Activated CD4-positive, alpha-beta T cell treated with anti-CD3 and anti-CD28 coated beads, Interleukin-2, amount 10 ng/mL, durations not matched to agents 7 days and 5 days (primary cell): Measurements from ENCODE around the gene EYS. TPM values are rescaled to one million over a fixed set of nuclear protein-coding genes. Genes with fewer than 3 reads are reported as not detected.

Source experiments
- CTCF ChIA-PET: fragments of 350-600 bp; sonication (Branson Sonifier 250); formaldehyde crosslinking; loops from one replicate; lab custom pipeline; 2021; ENCODE audit warnings: antibody characterized with exemption; lab: Charles Lee
- POLR2A ChIA-PET: fragments of 350-600 bp; sonication (Branson Sonifier 250); formaldehyde crosslinking; loops from one replicate; lab custom pipeline; 2021; ENCODE audit warnings: antibody characterized with exemption; lab: Charles Lee
- DNase-seq: peaks from one replicate; pipeline ENCODE4 v3.0.0-alpha.2; 2020
- H3K27ac Mint-ChIP-seq: one replicate; pipeline ENCODE4 v1.8.0; 2021; ENCODE audit warnings: mild to moderate bottlenecking, moderate library complexity, mixed read lengths
- H3K27me3 Mint-ChIP-seq: one replicate; pipeline ENCODE4 v1.8.0; 2021; ENCODE audit warnings: mixed read lengths
- H3K36me3 Mint-ChIP-seq: one replicate; pipeline ENCODE4 v1.8.0; 2021; ENCODE audit warnings: low read depth, mixed read lengths
- H3K4me1 Mint-ChIP-seq: one replicate; pipeline ENCODE4 v1.8.0; 2021; ENCODE audit warnings: mixed read lengths
- H3K4me3 Mint-ChIP-seq: one replicate; pipeline ENCODE4 v1.8.0; 2021; ENCODE audit warnings: mild to moderate bottlenecking, moderate library complexity, mixed read lengths
- H3K9me3 Mint-ChIP-seq: one replicate; pipeline ENCODE4 v1.8.0; 2021; ENCODE audit warnings: mixed read lengths
- total RNA-seq, 2 experiments: library from RNA; stranded (reverse); gene quantifications; one replicate each; pipeline ENCODE4 v1.2.3, GENCODE V29; 2021

EYS gene
- total RNA-seq, 2 experiments from 2014 or later = not detected

DNA sequence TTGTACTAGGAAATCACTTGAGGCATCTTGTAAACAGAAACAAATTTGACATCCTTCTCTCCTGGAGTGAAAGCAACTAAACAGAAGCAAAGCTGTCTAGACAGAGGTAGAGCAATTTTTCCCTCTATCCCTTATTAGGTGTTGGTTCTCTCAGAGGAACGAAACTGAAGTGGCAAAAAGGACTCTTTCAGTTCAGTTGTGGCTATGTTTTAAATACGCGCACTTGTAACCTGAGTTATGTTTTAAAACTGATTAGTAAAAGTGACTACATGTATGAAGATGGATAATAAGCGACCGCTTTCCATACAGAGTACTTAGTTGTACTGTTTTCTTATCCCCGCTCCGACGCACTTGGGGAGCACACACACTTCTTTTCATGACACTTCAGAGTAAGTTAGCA, 1520.4 kb downstream of the EYS start:
- no peak overlapping the region for H3K27ac Mint-ChIP-seq
- CTCF ChIA-PET = no interaction called here
- no peak overlapping the region for H3K4me3 Mint-ChIP-seq
- no peaks in the 10 kb centered on the region for H3K4me1 Mint-ChIP-seq
- no peak for DNase-seq
- no peaks in the 10 kb centered on the region for H3K36me3 Mint-ChIP-seq
- H3K27me3 Mint-ChIP-seq = no peaks in the 10 kb centered on the region
- POLR2A ChIA-PET = no interaction called here
- no peaks in the 10 kb centered on the region for H3K9me3 Mint-ChIP-seq

DNA sequence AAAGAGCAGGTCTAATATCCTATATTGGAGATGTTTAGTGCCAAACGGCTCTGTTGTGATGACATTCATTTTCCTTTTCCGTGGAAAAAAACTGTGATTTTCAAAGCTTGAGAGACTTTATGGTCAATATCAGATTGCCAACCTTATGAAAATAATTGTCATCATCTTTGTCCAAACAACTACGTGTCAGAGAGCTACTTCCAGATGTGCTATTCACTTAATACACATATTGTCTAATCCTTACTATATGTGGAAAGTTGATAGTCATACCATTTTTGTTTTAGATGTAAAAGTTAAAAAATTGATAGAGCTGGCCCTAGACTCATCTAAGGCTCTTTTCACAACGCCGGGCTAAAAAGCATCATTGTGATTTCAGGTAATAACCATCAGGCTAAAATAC, 1521.4 kb downstream of the EYS start:
- no peaks in the 10 kb centered on the region for H3K36me3 Mint-ChIP-seq
- no peaks in the 10 kb centered on the region for H3K4me1 Mint-ChIP-seq
- H3K9me3 Mint-ChIP-seq = no peaks in the 10 kb centered on the region
- ChIA-PET CTCF (no interaction called here), POLR2A (no interaction called here)
- no peak for DNase-seq
- H3K27me3 Mint-ChIP-seq = no peaks in the 10 kb centered on the region
- H3K4me3 Mint-ChIP-seq = no peak overlapping the region
- H3K27ac Mint-ChIP-seq = no peak overlapping the region

DNA sequence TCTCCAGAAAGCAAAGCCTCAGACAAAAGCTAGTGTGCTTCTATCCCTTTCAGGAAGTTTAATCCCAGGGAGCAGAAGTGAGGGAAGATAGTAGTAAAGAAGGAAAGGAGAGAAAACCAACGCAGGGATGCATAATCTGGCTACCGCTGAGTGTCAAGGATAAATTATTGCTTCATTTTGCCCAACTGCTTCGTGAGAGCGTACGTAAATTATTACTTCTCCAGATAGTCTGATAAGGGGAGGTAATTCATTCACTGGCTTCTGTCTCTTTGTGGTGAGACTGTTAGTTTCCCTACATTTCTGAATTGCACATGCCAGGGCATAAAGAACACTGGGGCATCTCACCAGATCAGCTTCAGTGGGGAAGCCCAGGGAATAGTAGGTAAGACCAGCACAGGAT, 1531.7 kb downstream of the EYS start:
- Mint-ChIP-seq H3K4me1 (no peaks in the 10 kb centered on the region), H3K9me3 (no peaks in the 10 kb centered on the region), H3K27ac (no peak overlapping the region), H3K27me3 (no peaks in the 10 kb centered on the region), H3K4me3 (no peak overlapping the region), H3K36me3 (no peaks in the 10 kb centered on the region)
- ChIA-PET POLR2A (no interaction called here), CTCF (no interaction called here)
- DNase-seq = no peak

DNA sequence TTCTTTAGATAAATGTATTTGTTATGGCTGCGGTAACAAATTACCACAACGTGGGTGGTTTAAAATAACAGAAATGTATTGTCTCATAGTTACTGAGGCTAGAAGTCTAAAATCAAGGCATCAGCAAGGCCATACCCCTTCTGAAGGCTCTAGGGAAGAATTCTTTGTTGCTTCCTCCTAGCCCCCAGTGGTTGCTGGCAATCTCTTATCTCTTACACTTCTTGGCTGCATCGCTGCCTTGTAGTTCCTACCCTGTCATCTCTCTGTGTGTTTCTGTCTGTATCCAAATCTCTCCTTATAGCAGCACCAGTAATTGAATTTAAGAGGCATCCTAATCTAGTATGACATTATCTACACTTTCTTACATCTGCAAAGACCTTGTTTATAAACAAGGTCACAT, 1536.7 kb downstream of the EYS start:
- CTCF ChIA-PET = no interaction called here
- no peak overlapping the region for H3K4me3 Mint-ChIP-seq
- no peaks in the 10 kb centered on the region for H3K4me1 Mint-ChIP-seq
- H3K27ac Mint-ChIP-seq = no peak overlapping the region
- no peak for DNase-seq
- no peaks in the 10 kb centered on the region for H3K9me3 Mint-ChIP-seq
- H3K36me3 Mint-ChIP-seq = no peaks in the 10 kb centered on the region
- H3K27me3 Mint-ChIP-seq = no peaks in the 10 kb centered on the region
- POLR2A ChIA-PET = no interaction called here

DNA sequence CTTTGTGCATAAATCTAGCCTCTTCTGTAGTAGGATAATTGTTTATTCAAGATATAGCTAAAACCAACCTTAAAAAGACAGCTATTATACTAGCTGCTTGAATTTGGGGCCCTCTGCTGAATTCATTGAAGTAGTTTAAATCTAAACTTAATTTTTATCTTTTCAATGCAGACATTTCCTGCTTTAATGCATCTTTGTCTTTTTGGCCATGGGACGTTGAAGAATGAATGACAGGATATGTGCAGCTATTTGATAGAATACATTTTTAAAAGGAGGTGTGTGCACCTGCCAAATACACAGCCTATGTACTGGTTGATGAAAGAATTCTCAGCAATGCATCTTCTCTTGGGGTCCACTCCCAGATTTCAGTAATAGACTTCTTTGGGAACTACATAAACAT, 1546.5 kb downstream of the EYS start:
- ChIA-PET POLR2A (no interaction called here), CTCF (no interaction called here)

DNA sequence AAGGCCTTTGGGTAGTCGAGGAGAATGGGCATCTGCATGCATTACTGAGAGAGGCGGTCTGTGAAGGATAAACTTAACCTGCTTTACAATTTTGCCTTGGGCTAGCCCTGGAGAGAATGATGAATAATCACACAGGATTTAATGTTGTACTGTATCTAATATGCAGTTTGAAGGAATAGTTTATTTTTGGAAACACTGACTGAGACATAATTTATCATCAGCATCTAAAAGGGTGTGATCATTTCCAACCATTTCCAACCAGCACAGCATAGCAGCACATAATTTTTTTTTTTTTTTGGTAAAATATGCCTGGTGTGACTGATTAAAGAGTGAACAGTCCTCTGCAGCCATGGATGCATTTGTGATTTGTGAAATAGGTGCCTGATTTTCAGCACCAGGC, 1552.0 kb downstream of the EYS start:
- peaks cover 5% of the 10 kb centered on the region for H3K9me3 Mint-ChIP-seq
- H3K4me1 Mint-ChIP-seq = no peaks in the 10 kb centered on the region
- DNase-seq = no peak
- no peak overlapping the region for H3K4me3 Mint-ChIP-seq
- POLR2A ChIA-PET = no interaction called here
- CTCF ChIA-PET = no interaction called here
- no peaks in the 10 kb centered on the region for H3K36me3 Mint-ChIP-seq
- no peaks in the 10 kb centered on the region for H3K27me3 Mint-ChIP-seq
- H3K27ac Mint-ChIP-seq = no peak overlapping the region

More for the DNA sequence above, 1546.5 kb downstream of the EYS start:
- DNase-seq = no peak
- Mint-ChIP-seq H3K9me3 (peaks cover 5% of the 10 kb centered on the region), H3K4me1 (no peaks in the 10 kb centered on the region), H3K27ac (no peak overlapping the region), H3K36me3 (no peaks in the 10 kb centered on the region), H3K4me3 (no peak overlapping the region), H3K27me3 (no peaks in the 10 kb centered on the region)

DNA sequence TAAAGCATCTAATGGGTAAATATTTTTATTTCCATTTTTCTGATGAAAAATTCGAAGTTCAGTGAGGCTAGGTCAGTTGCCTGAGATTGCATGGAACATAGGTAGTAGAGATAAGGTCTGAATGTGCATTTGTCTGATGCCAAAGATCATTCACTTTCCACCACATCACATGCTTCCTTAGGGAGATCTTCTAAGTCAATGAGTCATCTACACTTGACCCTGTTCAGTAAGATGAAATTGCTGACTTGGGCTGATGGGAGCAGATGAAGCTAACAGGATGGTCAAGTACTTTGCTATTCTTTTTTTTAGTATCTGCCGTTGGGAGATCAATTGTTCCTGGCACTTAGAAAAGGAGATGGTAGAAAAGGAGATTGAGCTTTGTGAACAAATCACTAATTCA, 1560.2 kb downstream of the EYS start:
- CTCF ChIA-PET = no interaction called here
- H3K4me1 Mint-ChIP-seq = no peaks in the 10 kb centered on the region

DNA sequence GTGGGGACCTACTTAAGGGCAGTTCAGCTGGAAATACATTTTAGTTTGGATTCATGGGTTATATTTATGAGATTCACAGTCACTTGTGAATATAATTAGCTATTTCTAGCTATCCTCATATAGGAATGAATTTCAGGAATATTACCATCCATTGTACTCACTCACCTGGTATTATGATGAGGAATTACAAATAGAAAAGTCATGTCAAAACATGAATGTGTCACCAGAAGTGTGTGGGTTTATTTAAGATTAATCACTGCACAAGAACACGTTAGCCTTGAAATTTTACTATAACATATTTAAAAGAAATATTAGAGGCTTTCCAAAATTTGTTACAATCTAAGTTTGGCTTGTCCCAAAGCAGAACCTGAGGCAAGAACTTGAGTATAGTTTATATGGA, 1560.9 kb downstream of the EYS start:
- Mint-ChIP-seq H3K4me1 (no peaks in the 10 kb centered on the region), H3K9me3 (no peaks in the 10 kb centered on the region), H3K4me3 (no peak overlapping the region), H3K27ac (no peak overlapping the region), H3K27me3 (no peaks in the 10 kb centered on the region), H3K36me3 (no peaks in the 10 kb centered on the region)
- ChIA-PET CTCF (no interaction called here), POLR2A (no interaction called here)
- DNase-seq = no peak

More for the DNA sequence above, 1560.2 kb downstream of the EYS start:
- no peaks in the 10 kb centered on the region for H3K27me3 Mint-ChIP-seq
- no peak overlapping the region for H3K27ac Mint-ChIP-seq
- H3K36me3 Mint-ChIP-seq = no peaks in the 10 kb centered on the region
- no peaks in the 10 kb centered on the region for H3K9me3 Mint-ChIP-seq
- no peak for DNase-seq
- POLR2A ChIA-PET = no interaction called here
- H3K4me3 Mint-ChIP-seq = no peak overlapping the region

DNA sequence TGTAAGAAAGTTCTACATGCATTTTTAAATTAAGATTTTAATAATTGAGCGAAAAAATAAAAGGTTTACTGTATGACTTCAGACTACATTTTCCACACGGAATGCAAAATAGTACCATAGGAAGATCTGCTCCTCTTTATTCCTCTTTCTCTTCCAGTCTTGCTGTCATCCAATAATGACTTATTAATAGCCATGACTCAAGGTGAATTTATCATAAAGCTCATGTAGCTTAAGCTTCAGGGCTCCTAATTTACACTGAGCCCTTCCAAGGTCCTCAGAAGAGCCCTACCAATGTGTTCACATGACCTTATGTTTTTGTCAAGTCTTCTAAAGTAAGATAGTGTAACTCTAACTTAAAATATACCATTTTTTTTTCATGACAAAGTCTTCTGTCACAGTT, 1561.4 kb downstream of the EYS start:
- CTCF ChIA-PET = no interaction called here
- H3K27me3 Mint-ChIP-seq = no peaks in the 10 kb centered on the region
- no peaks in the 10 kb centered on the region for H3K4me1 Mint-ChIP-seq
- no peaks in the 10 kb centered on the region for H3K9me3 Mint-ChIP-seq
- no peaks in the 10 kb centered on the region for H3K36me3 Mint-ChIP-seq
- DNase-seq = no peak
- POLR2A ChIA-PET = no interaction called here
- no peak overlapping the region for H3K27ac Mint-ChIP-seq
- H3K4me3 Mint-ChIP-seq = no peak overlapping the region

DNA sequence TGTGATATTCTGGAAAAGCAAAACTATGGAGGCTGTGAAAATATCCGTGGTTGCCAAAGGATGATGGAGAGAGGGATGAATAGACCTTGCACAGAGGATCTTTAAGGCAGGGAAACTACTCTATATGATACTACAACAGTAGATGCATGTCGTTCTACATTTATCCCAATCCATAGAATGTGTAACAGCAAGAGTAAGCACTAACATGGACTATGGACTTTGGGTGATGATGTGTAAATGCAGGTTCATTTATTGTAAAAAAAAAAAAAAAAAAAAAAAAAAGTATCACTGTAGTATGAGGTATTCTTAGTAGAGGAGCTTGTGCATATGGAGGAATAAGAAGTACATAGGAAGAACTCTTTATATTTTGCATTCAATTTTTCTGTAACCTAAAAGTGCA, 1563.9 kb downstream of the EYS start:
- ChIA-PET POLR2A (no interaction called here), CTCF (no interaction called here)
- Mint-ChIP-seq H3K4me1 (no peaks in the 10 kb centered on the region), H3K36me3 (no peaks in the 10 kb centered on the region), H3K27ac (no peak overlapping the region), H3K4me3 (no peak overlapping the region), H3K27me3 (no peaks in the 10 kb centered on the region), H3K9me3 (no peaks in the 10 kb centered on the region)
- no peak for DNase-seq

DNA sequence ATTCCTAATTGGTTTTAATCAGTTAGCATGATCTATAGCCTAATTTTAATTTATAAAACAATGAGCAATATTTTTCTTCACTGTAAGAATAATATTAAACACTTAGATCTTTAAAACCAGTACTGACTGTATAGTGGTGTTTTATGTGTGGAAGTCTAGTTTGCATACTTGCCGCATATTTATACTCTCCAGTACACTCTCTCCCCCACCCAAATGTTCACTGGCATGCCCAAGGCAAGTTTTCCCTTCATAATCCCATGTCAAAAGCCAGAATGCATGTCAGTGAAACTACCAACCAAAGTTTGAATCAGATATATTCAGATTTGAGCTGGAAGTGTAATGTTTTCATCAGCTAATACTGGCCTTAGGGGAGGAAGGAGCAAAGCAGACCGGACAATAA, 1565.3 kb downstream of the EYS start:
- Mint-ChIP-seq H3K36me3 (no peaks in the 10 kb centered on the region), H3K4me3 (no peak overlapping the region), H3K4me1 (no peaks in the 10 kb centered on the region), H3K27me3 (no peaks in the 10 kb centered on the region), H3K27ac (no peak overlapping the region), H3K9me3 (no peaks in the 10 kb centered on the region)
- CTCF ChIA-PET = no interaction called here
- DNase-seq = no peak
- POLR2A ChIA-PET = no interaction called here

DNA sequence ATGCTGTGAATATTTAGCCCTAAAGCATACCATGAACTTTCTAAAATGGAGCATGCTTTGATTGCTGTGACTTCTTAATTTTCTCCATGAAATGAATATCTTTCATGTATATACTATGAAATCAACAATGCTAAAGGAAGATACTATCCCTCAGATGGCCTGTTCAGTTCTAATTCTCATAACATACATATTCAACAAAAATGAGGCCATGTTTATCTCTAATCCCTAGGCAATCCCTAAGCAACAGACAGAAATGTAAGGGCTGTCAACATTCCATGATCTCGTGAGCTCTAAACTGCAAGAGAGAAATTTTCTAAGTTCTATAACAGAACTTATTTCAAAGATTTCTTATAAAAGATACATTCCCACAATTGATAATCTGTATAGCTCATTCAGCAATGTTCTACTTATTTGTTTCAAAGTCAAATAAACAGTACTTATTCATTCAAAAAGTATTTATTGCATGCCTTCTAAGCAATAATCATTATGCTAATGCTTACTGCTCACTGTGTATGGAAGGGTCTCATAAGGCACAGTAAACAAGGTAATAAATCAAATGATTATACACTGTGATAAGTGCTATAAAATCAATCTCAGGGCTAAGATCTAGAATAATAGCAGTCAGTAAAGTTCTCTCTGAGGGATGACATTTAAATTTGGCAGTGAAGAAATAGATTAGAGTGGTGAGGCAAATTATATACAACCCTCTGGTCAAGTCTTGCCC, 1578.6 kb downstream of the EYS start:
- Mint-ChIP-seq H3K9me3 (peaks cover 3% of the 10 kb centered on the region), H3K36me3 (no peaks in the 10 kb centered on the region), H3K4me1 (no peaks in the 10 kb centered on the region), H3K27ac (no peak overlapping the region), H3K27me3 (no peaks in the 10 kb centered on the region), H3K4me3 (no peak overlapping the region)
- ChIA-PET CTCF (no interaction called here), POLR2A (no interaction called here)
- no peak for DNase-seq

DNA sequence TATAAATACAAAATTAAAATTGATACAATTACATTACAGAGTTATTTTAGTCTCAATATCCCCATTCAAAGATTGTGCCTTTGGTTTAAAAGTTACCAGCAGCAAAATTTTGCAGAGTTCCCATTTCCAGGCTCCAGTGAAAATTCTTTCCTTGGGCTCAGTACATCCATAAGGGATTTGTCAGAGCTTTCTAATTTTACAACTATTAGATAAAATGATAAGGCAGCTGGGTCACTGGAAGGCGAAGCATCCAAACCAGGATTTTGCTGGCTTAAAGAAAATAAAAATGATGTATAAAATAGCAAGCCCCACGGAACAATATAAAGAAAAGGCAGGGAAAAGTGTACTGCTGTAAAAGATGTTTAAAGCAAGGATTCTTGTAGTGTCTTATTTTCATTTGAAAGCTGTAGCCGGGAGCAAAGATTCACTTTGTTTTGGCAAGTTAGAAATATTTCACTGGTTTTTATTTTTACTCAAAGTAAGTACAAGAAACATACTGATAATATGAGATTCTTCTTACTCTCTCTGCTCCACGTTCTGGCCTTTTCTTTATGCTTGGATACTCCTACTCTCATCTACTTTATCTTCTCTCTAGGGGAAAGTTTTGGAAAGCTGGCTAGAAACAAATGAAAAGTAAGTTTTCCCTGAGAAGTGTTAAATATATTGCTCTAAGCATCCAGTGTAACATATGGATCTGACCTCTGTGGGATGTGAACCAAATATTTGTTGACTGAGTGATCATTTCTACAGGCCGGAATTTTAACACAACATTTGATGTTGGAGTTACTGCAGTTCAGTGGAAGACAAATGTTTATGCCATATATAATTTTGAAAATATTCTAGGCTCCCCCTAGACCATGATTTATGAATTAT, 1583.0 kb downstream of the EYS start:
- DNase-seq = no peak
- no peaks in the 10 kb centered on the region for H3K27me3 Mint-ChIP-seq
- POLR2A ChIA-PET = no interaction called here
- peaks cover 3% of the 10 kb centered on the region for H3K9me3 Mint-ChIP-seq
- H3K36me3 Mint-ChIP-seq = no peaks in the 10 kb centered on the region
- no peak overlapping the region for H3K27ac Mint-ChIP-seq
- H3K4me1 Mint-ChIP-seq = no peaks in the 10 kb centered on the region
- H3K4me3 Mint-ChIP-seq = no peak overlapping the region
- CTCF ChIA-PET = no interaction called here
